Left lung (tissue), 10 donors: ENCODE results near the gene COX19. TPM values are rescaled to one million over a fixed set of nuclear protein-coding genes. Genes with fewer than 3 reads are reported as not detected.

ENCODE experiments used
- ATAC-seq: fragments of 200-7000 bp; cut with Tn5 transposase; one replicate; pipeline ENCODE4 v1.9.1; 2020; ENCODE audit warnings: moderate library complexity
- DNase-seq, 4 donors: peaks; one replicate each; pipeline ENCODE4 v3.0.0-alpha.2; 2013 to 2020
- H3K27ac ChIP-seq, 2 donors: fragments of 200-600 bp; sonication (generic) in 1 of 2; one replicate each; pipeline versions ENCODE4 v1.5.0 to v1.8.0; 2020 to 2021
- H3K27me3 ChIP-seq, 2 donors: fragments of 200-600 bp; sonication (generic) in 1 of 2; one replicate each; pipeline versions ENCODE4 v1.5.0 to v1.8.0; 2020 to 2021
- H3K36me3 ChIP-seq, 2 donors: fragments of 200-600 bp; sonication (generic) in 1 of 2; one replicate each; pipeline versions ENCODE4 v1.5.0 to v1.8.0; 2020 to 2021
- H3K4me1 ChIP-seq, 2 donors: fragments of 200-600 bp; one replicate each; pipeline ENCODE4 v1.8.0; 2021
- H3K4me3 ChIP-seq, 2 donors: fragments of 200-600 bp; sonication (generic) in 1 of 2; one replicate each; pipeline versions ENCODE4 v1.5.0 to v1.8.0; 2020 to 2021; ENCODE audit warnings: mild to moderate bottlenecking in 1 of 2
- H3K9me3 ChIP-seq, 2 donors: fragments of 200-600 bp; sonication (generic) in 1 of 2; one replicate each; pipeline versions ENCODE4 v1.5.0 to v1.8.0; 2020 to 2021
- intact Hi-C, 2 donors: fragments of 100-400 bp; cut with DNase I; formaldehyde crosslinking; loops; one replicate each; pipeline versions ENCODE4 v1.11.2 to v1.14.2; 2022
- polyA plus RNA-seq, 6 donors: library from polyadenylated mRNA; unstranded; fragments of 120-200 nt; gene quantifications; one replicate each; pipeline ENCODE4 v1.2.1, GENCODE V29; 2013; ENCODE audit not compliant: insufficient read length in 6 of 6
- total RNA-seq, 2 donors: library from RNA; stranded (reverse); fragmentation: NEBNext Ultra II Directional; extraction: Animal tissue kit (Norgen Biotek cat#: 25700); gene quantifications; one replicate each; pipeline ENCODE4 v1.2.1, GENCODE V29; 2021
- TF ChIP-seq, protein P1 (sequence below), 2 donors: fragments of 200-600 bp; sonication (generic) in 1 of 2; IDR thresholded peaks; one replicate each; pipeline versions ENCODE4 v1.5.0 to v1.8.0; 2021; ENCODE audit warnings: antibody characterized with exemption in 2 of 2
- donor health status: DM: no; HTN: yes; CAD: no.
- donor health status: DM: no; HTN: no; CAD: no.

Gene COX19
- total and polyA plus RNA-seq, 8 donors = 9.1 to 18.1 (median 16.4) TPM

- intact Hi-C loops = no loop called here
- no peak for ATAC-seq
- H3K36me3 ChIP-seq = no peaks in the 10 kb centered on the region
- H3K27ac ChIP-seq = no peak overlapping the region
- H3K27me3 ChIP-seq = peaks cover 0 to 69% of the 10 kb centered on the region in 2 donors
- H3K9me3 ChIP-seq = no peaks in the 10 kb centered on the region
- no peaks in the 10 kb centered on the region for H3K4me1 ChIP-seq
- no peak overlapping the region for H3K4me3 ChIP-seq
- DNase-seq = peak in 1 of 4 donors; percentile 61
- TF ChIP-seq, protein P1, sequence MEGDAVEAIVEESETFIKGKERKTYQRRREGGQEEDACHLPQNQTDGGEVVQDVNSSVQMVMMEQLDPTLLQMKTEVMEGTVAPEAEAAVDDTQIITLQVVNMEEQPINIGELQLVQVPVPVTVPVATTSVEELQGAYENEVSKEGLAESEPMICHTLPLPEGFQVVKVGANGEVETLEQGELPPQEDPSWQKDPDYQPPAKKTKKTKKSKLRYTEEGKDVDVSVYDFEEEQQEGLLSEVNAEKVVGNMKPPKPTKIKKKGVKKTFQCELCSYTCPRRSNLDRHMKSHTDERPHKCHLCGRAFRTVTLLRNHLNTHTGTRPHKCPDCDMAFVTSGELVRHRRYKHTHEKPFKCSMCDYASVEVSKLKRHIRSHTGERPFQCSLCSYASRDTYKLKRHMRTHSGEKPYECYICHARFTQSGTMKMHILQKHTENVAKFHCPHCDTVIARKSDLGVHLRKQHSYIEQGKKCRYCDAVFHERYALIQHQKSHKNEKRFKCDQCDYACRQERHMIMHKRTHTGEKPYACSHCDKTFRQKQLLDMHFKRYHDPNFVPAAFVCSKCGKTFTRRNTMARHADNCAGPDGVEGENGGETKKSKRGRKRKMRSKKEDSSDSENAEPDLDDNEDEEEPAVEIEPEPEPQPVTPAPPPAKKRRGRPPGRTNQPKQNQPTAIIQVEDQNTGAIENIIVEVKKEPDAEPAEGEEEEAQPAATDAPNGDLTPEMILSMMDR (IDR thresholded peaks at IDR 0.05) = no peak
These were observed 8.3 kb upstream of the COX19 start for GRCh38 chr7:983616-984071.

GRCh38 chr7:983004-983615 lies 7.8 kb upstream of the COX19 start, which contains the start of gene CYP2W1:
TSS of gene CYP2W1 (plus strand) at chr7:983181. CDS start at chr7:983212, 31 bp downstream.
- Histone ChIP-seq H3K27ac (no peak within 1 kb of the TSS), H3K36me3 (no peaks in the 10 kb centered on the region), H3K9me3 (no peaks in the 10 kb centered on the region), H3K27me3 (peaks cover 0 to 64% of the 10 kb centered on the region in 2 donors), H3K4me1 (no peaks in the 10 kb centered on the region), H3K4me3 (no peak within 1 kb of the TSS)
- ATAC-seq (no peak), DNase-seq (peak in 2 of 4 donors; percentile 49 to 71)
- intact Hi-C loops = no loop called here
- TF ChIP-seq, protein P1 (IDR thresholded peaks at IDR 0.05) = no peak

GRCh38 chr7:982511-983003 lies 7.2 kb upstream of the COX19 start:
- Histone ChIP-seq H3K36me3 (no peaks in the 10 kb centered on the region), H3K4me3 (no peak overlapping the region), H3K4me1 (no peaks in the 10 kb centered on the region), H3K27me3 (peaks cover 0 to 58% of the 10 kb centered on the region in 2 donors), H3K27ac (no peak overlapping the region), H3K9me3 (no peaks in the 10 kb centered on the region)
- TF ChIP-seq, protein P1 (IDR thresholded peaks at IDR 0.05) = no peak
- intact Hi-C loops = no loop called here
- DNase-seq = peak in 1 of 4 donors; percentile 55
- no peak for ATAC-seq

- no peaks in the 10 kb centered on the region for H3K9me3 ChIP-seq
- no peaks in the 10 kb centered on the region for H3K36me3 ChIP-seq
- DNase-seq (peak in 1 of 4 donors; percentile 66), ATAC-seq (no peak)
- H3K27ac ChIP-seq = no peak overlapping the region
- intact Hi-C loops = no loop called here
- TF ChIP-seq, protein P1 (IDR thresholded peaks at IDR 0.05) = no peak
- H3K4me3 ChIP-seq = no peak overlapping the region
- no peaks in the 10 kb centered on the region for H3K4me1 ChIP-seq
- H3K27me3 ChIP-seq = peaks cover 0 to 52% of the 10 kb centered on the region in 2 donors
These were observed 6.6 kb upstream of the COX19 start for GRCh38 chr7:981793-982510.
